Measurements from ENCODE around the gene STON1.
"Not testable (repeated sequence)": the region's sequence is repeated elsewhere in the genome, so short reads cannot be mapped to it uniquely, and the experiment has no call there.

STON1 gene

GRCh38 chr2:48620604-48621003, 90.7 kb downstream of the STON1 start:
- no peak for DNase-seq (ENCODE audit: low spot score)

GRCh38 chr2:48622691-48623090, 92.7 kb downstream of the STON1 start:
- DNase-seq (ENCODE audit: low spot score), result not testable (repeated sequence)

GRCh38 chr2:48624696-48625095, 94.7 kb downstream of the STON1 start:
- no peak for DNase-seq (ENCODE audit: low spot score)

- no peak for DNase-seq (ENCODE audit: low spot score)
Observed at GRCh38 chr2:48626047-48626446, 96.1 kb downstream of the STON1 start.

- DNase-seq (ENCODE audit: low spot score), result no peak
Observed at GRCh38 chr2:48633143-48633542, 103.2 kb downstream of the STON1 start.

GRCh38 chr2:48635786-48636185, 105.8 kb downstream of the STON1 start:
- DNase-seq (ENCODE audit: low spot score), result no peak

- no peak for DNase-seq (ENCODE audit: low spot score)
Observed at GRCh38 chr2:48638261-48638660, 108.3 kb downstream of the STON1 start.
